GM18526 (cell line): ENCODE data around the gene ENC1.

ENCODE experiments used
- POLR2A ChIP-seq: IDR thresholded peaks from 3 replicates; pipeline ENCODE4 v1.6.1; 2011; ENCODE audit not compliant: insufficient read length; ENCODE audit errors: extremely low read depth

ENC1 gene

DNA sequence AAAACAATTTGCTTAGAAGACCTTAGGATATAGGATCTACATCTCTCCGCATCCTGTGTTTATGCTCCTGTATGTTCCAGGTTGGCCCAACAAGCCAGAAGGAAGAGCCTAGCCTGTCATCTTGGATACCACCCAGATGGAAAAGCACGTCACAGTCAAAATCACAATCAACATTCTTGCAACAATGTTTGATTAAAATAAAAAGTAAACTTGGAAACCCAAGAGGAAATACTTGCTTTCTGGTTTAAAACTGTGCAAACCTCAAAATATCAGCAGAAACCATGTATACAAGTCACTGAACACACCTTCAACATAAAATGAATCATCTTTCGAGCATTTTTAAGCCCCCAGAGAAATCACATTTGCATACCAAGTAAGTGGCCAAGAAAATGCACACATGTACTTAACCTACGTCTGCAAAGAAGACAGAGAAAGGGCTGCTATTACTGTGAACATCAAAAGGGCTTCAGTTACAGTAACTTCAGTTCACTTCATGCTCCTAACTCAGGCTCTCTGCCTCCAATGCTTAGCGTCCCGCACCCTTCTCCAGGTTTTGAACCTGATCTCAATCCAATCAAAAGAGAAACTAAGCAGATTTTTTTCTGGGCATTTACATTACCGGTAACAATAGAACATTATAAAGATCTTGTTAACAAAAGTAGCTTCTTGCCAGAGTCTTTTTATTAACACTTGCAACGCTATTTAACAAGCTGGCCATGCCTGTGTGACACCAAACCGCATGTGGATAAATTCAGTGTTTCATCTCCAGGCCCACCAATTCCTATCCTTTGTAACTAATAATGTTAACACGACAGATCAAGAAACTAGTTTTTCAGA lies 1.3 kb downstream of the ENC1 start:
- TF ChIP-seq POLR2A = peak; percentile 23

DNA sequence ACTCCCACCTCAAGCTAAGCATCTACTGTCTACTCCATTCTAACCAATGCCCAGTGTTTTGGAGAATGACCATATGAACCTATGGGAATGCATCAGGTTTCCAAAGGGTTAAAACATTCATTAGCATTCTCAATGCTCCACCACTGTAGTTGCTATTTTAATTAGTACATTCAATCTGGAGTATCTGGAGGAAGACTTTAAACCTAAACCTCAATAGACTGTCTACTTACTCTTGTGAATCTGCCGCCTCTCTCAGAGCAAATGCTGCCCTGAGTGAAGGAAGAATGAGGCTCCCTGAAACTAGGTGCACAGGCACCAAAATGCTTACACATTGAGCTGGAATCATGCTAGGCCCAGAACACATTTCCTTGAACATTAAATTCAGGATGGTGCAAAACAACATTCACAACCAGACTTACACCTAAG lies 2.0 kb downstream of the ENC1 start:
- TF ChIP-seq POLR2A = no peak

DNA sequence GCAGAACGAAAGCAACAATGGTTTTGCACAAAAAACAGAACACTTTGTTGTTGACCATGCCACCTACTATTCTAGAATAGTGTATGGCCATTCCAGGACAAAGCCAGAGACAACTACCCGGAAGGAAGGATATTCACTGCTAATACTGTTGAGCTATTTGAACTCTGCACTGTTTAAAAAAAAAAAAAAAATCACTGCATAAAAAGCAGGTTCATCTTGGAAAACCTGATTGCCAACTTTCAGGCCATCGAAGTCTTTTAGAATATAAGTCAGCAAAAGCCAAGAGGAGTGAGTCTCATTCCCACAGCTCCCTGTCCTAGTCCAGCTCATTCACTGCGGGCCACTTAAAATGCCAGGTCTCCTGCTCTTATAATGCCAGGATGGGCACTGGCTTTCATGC lies 4.0 kb downstream of the ENC1 start:
- no peak for TF ChIP-seq POLR2A

DNA sequence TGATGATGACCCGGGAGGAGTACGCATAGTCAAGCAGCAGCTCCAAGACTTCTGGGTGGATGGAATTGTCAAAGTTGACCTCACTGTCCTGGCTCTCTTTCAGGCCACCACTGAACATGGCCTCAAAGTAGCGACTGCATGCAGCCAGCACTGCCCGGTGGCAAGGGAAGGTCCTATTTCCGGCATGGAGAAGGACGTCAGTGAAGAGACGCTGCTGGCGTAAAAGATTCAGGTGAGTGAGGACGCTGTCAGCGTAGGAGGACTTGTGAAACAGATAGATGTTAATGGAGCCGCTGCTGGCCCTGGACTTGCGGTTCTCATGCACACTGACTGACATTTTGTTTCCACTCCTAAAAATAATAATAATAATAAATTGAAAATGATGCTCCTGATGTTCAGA lies 4.4 kb downstream of the ENC1 start:
- TF ChIP-seq POLR2A = no peak

DNA sequence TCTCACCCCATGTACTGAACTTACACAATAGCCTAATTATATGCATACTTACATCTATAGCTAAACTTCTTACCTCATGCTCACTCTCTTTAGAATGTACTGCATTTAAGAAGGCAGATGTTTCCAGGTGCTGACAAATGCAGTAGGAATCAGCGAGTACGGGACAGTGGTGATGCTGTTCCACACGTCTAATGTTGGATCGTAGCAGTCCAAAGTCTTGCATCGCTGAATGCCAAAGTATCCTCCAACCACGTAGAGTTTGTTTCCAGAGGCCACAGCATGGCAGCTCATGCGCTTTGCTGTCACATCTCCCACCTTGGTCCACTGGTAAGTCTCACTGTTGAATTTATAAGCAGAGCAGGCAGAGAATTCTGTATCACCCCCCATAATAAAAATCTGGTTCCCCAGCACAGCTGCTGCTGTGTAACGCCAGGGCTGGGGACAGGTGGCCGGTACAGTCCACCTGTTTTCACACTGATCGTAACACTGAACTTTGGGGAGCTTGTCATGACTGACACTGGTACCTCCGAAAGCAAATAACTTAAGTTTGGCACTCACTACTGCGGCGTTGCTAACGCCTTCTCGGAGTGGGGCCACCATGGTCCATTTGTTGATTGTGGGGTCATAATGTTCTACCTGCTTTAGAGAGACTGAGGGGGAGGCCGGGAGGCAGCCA lies 5.8 kb downstream of the ENC1 start:
- no peak for TF ChIP-seq POLR2A

DNA sequence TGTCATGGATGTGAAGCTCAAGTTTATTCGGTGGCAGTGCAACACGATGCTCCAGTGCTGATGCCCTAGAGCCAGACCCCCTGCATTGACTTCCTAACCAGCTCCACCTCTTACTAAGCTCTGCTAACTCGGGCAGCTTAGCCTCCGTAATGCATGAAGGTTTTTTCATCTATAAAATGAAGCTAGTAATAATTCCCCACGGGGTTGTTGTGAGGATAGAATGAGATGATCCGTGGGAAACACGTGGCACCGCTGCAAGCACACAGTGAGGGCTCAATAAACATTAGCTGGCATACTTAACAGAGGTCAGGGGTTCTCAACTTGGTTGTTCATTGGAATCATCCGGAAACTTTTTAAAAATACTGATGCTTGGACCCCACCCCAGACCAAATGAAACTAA lies 6.8 kb downstream of the ENC1 start:
- no peak for TF ChIP-seq POLR2A

DNA sequence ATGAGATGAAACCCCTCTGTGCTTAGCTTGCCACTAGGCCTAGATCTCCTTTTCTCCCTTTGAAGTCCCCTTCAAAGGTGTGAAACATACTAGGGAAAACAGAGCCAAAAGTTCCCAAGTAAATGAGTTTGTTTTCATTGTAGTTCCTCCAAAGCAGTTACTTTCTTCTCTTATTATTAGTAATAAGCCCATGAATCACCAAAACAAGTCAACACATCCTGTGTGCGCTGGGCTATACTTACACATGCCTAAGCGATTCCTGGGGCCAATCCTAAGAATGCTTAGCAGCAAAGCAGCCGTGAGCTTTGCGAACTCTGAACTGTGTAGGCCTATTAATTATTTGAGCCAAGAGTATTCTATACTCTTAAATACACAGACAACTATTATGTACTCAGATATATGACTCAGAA lies 7.6 kb downstream of the ENC1 start:
- TF ChIP-seq POLR2A = no peak

DNA sequence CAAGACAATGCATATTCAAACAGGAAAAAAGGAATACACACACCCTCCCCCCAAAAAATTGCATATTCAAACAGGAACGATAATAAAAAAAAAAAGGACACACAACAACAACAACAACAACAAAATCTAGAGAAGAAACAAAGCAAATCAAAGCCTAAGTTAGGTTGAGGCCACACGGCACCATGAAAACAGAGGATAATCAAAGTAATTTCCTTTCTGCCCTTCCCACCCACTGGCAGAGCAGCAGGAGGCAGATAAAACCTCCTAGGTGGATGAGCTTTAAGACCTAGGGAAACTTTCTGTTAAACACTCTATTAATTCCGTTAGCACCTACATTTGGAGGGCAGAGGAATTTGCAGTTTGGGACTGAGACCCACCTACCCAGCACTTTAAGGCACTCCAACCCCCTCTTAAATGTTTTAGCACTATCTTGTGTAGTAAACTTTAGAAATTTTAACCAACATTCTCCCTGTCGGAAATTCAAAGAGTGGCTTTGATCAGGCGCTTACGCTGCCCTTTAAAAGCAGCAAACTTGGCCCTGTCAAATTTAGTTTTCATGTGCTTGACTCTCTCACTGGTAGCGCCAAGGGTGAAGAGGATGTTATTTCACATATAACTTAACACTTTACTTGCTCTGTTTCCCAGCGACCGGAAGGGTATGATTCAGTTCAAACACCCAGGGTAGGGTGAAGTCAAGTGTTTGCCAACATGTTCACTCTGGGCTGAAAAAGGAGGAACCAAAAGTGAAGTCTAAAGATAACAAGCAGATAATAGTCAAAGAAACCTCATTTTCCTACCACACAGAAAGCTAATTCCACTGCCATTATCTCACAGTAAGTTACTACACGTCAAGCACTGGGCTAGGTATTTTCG lies 9.2 kb downstream of the ENC1 start:
- no peak for TF ChIP-seq POLR2A

DNA sequence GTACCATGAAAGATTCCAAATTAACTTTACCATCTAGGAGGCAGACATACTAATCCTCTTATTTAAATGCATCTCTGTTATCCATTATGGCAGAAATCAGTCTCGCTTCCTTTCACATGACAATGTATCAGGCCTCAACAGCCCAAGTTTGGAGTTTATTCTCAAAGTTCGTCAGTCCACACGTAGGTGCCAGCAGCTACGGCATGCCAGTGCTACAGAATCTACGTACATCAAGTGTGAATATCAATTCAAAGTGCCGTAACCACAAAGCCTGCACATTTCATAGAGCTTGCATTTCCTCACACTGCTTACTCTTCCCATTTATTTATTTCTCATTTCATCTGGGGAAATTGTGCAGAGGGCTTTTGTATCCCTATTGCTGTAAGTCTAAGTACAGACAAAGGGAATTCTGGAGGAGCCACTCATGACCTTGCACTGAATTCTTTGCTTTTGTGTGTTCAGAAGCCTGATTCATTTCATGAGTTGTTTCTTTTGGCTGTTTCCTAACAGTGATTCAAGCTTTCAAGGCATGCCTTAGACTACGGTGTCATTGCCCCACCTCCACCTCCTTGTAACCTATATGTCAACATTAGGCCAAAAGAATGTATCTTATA lies 10.0 kb downstream of the ENC1 start:
- no peak for TF ChIP-seq POLR2A

DNA sequence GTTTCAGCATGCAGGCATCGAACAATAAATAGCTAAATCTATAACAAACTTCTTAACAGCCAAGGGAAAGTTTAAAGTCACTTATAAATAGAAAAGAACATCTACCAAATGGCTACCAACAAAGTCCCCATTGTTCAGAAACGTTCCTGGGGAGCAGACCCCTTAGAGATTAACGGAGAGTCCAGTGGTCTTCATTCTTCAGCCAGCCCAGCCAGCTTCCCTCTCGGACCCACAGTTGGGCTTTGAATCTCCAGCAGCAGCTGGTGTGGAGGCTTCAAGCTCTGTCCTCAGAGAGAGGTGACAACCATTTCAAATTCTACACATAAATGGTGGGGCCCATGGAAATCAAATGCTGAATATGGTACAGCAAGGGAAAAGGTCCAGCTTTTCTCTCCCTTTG lies 11.2 kb downstream of the ENC1 start:
- TF ChIP-seq POLR2A = no peak

DNA sequence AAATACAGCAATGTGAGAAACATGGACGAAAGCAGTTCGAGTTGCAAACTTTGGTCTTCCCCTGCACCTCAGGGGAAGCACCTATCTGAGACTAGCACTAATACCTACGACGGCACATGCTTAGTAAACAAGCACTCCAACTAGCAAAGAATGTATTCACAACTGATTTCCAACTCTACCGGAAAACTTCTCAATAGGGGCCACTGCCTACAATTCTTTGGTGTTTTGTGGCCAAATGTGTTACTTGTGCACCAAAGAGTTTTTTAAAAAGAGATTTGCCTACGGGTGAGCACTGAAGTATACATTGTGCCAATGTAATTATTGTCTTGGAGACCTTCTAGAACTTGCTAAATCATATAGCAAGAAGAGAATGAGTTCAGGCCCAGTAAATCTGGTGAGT lies 12.2 kb downstream of the ENC1 start:
- no peak for TF ChIP-seq POLR2A

DNA sequence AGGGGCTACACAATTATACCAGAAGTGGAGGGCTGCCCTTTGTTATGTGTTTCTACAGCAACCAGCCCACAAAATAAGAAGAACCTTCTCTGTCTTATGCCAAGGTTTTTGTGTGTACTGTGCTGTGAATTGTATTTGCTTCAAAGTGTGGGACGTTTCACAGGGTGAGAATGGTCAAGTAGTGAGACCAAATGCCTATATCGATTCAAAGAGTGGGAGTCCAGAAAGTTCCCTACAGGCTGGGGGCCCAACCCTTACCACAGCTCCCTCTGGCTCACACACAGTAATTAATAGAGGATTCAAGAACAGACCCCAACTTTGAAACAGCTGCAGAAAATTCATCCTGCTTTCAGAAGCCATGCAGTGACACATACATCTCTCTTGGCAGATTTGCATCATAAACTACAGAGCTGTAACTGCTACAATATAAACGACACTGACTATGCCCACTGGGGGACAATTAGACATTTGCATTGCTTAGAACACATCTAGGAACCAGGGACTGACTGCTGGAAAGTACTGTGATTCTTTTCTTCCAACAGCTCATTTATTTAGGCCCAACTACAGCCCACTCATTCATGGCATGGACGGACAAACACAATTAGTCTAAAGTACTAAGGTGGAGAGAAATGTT lies 12.8 kb downstream of the ENC1 start:
- no peak for TF ChIP-seq POLR2A

DNA sequence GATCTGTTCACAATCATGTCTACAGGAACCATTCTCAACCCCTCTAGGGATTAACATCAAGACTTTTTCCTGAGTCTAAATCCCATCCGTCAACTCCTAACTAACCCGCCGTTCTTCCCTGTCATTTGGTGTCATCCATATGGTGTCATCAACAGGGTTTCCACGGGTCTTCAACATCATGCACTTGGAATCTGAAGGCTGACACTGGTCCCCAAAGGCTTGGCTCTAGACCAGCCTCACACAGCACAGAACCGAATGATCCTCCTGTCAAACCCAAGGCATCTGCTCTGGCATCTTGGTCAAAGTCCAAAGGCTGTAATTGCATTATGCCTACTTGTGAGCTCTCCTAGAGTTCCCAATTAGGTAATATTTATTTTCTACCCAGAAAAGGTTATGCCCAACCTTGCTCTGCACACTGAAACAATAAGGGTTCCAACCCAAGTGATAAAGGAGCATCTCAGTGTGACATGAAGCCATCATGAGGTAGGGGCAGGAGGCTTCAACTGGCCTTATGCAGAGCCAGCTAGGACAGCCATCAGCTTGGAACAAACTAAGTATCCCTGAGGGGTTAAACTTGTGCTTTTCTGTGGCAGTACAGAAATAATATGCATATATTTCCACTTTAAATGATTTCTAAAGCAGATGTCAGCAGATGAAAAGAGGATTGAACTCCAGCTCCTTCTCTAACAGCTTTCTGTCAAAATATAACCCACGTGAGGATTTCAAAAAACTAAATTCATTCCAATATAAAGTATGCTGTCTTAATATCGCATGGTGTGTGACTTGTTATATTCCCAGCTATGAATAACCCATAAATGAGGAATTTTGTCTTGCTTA lies 13.9 kb downstream of the ENC1 start:
- no peak for TF ChIP-seq POLR2A

DNA sequence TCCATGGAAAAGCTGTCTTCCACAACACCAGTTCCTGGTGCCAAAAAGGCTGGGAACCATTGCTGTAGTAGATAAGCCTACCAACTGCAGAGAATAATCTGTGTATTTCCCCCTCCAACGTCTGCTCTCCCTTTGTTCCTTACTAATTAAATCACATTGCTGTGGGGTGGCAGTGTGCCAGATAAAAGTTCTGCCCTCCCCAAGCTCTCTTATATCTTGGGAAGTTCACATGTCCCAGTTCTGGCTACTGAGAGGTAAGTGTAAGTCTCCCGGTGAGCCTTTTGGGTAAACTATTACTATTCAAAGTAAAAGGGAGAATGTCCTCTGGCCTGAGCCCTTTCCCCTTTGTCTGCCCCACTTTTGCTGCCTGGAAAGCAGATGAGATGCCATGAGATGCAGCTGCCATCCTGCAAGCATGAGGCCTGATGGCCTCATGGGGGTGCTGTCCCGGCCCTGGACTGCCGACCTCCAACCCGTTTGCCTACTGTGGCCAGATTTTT lies 14.7 kb downstream of the ENC1 start:
- no peak for TF ChIP-seq POLR2A

DNA sequence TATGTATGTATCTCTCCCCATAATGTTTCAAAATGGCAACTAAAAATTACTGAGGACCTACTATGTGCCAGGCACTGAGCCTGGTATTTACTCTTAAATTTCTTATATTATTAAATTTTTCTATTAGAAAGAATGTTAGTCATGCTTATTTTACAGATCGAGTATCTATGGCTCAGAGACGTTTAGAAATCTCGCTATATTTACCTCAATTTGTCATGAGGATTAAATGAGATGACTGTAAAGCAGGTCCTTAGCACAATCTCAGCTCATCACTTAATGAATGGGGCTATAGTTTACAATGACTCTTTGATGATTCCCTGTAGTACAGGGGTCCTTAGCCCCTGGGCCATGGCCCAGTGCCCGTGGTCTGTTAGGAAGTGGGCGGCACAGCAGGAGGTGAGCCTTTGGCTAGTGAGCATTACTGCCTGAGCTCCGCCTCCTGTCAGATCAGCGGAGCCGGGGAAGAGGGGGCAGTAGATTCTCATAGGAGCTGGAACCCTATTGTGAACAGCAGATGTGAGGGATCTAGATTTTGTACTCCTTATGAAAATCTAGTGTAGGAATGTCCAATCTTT lies 15.5 kb downstream of the ENC1 start:
- no peak for TF ChIP-seq POLR2A
